Stimulated activated CD8-positive, alpha-beta memory T cell treated with anti-CD3 and anti-CD28 coated beads, Interleukin-15, amount 100 ng/mL, for 24 hours (primary cell): Measurements from ENCODE around the gene CXCR4.
"Not testable (repeated sequence)": the region's sequence is repeated elsewhere in the genome, so short reads cannot be mapped to it uniquely, and the experiment has no call there.

Experiments used
- DNase-seq: peaks from one replicate; pipeline ENCODE4 v3.0.0-alpha.2; 2020; ENCODE audit warnings: low read depth

The CXCR4 gene

DNA sequence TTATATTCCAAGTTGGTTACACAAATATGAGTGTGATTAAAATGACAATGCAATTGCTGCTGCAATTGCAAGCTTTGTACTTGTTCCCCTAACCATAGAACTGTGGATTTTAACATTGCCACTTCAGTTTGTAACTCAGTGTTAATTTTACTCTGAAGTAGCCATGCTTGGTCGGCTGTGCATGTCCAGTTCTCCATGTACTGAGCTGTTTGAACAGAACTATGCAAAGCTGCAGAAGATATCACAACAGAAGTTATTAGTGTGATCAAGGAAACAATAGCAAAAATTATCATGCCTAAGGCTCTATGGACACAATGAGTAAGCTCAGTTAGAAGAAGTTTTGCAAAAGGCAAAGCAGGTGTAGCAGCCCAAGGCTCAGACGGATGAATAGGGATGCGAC, 45.3 kb downstream of the CXCR4 start:
- no peak for DNase-seq

DNA sequence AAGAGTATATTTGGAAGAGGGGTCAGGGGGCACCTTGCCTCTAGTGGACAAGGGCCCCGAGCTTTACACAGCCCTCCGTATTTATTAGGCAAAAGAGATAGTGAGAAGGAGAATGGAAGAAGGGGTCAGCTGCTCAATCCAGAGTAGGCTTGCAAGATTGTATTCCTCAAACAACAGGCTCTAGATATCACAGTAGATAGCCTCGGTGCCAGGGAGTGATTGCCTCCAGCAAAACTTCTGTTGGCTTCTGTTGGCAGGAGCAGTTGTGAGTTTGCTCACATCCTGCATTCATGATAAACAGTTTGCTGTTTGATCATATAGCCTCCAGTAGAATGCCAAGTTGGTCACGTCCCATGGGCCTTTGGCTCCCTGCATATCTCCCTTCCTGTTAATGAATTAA, 46.1 kb downstream of the CXCR4 start:
- not testable (repeated sequence) for DNase-seq

DNA sequence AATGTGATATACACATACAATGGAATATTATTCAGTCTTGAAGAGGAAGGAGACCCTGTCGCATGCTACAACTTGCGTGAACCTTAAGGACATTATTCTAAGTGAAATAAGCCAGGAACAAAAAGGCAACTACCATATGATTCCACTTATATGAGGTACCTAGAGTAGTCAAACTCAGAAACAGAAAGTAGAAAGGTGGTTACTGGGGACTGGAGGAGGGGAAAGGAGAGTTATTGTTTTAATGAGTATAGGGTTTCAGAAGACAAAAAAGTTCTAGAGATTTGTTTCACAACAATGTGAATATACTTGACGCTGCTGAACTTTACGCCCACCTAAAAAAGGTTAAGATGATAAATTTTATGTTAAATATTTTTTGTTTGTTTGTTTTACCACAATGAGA, 47.0 kb downstream of the CXCR4 start:
- no peak for DNase-seq

DNA sequence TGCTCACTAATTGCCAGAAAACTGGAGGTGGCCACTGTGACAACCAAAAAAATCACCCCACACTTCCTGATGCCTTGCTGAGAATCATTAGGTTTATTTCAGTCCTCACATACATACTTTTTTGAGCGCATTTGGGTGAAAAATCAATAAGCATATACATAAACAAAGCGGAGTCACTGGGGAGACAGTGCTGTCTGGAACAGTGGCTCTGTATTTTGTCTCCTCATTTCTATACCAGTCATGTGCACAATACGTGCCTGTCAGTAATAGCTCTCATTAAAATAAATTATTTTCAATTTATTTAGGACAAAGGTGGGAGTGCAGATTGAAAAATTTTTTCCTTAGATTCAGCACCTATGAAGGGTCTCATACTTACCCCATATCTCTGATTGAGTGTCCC, 48.2 kb downstream of the CXCR4 start:
- no peak for DNase-seq

DNA sequence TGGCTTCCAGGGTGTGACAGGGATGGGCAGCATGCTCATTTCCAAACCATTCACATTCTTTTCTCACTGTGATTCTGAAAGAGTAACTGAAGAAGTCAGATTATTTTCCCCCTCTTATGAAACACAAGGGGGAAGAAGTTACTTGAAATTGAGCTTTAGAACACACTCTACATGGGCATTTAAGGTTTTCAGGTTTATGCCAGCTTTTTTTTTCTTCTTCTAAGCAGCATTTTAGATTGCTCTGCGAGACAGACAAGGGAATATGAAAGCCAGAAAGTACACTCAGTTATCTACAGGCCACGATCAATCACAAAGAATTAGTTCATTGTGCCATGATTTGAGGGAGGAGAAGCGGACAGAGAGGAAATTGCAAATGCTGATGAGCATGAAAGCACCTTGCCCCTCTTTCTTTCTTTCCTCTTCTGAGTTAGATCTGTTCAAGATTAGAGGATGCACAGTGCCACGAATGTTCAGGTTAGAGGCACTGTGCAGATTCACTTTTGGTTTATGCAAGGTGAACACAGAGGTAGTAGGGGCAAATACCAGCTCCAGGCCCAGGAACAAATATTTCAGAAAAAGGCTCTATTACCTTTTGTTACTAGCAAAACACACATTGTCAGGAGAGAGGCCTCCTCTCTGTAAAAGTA, 49.2 kb downstream of the CXCR4 start:
- DNase-seq: no peak

DNA sequence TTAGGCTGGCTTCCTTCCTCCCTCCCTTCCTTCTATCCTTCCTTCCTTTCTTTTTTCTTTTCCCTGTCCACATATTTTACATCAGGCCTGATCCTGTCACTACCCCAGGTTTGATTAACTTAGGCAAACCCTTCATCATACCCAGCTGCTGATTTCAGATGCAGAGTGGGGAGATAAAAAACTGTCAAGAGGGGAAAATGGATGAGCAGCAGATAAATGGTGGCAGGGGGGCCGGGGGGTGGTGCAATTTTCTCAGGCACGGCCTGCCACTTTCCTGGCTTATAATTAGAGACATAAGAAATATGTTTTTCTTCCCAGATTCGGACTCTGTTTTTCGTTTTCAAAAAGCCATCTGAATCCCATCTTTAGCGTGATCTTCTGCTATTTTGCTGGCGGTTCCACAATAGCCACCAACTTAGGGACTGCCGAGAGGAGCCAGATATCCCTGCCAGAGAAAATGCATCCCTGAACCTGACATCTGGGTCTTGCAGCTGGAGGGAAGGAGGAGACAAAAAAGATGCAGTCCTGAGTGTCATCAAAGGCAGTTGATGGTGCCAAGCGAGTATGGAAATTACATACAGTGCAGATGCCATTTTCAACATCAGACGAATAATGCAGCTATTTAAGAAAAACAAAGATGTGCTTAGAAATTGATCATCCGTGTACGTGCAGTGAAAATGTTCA, 49.9 kb downstream of the CXCR4 start:
- DNase-seq: no peak

DNA sequence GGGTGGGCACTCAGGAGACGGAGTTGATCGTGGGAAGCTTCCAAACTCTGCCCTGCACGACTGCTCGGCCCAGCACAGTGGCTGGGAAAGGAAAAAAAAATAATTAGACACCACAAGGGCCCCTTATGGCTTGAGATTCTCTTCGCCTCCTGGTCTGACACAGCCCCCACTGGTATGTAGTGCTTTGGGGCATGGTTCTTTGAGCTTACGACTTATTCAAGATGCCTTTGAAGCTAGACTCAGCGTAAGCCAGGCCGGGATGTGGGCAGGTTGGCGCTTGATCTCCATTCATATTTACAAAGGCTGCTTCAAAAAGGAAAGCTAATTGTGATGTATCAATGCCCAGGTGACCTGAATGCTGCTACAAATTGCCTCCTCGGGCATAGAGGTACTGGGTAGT, 50.5 kb downstream of the CXCR4 start:
- no peak for DNase-seq

DNA sequence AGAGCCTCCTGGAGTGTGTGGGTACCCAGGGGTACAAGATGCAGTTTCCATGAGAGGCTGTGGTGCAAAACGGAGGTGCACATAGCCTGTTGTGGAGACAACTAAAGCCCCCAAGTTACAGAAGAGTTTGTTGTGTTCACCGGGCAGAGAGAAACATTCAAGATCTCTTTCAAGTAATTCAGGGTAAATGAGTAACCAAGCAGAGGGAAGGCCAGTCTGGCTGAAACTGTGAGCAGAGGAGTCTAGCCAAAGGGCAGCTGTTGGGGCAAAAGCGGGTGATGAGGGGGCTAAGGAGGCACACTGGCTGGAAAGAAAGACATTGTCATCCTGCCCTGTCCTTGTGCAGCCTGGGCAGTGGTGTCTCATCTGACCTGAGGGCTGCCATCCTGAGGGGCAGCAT, 52.0 kb downstream of the CXCR4 start:
- no peak for DNase-seq

DNA sequence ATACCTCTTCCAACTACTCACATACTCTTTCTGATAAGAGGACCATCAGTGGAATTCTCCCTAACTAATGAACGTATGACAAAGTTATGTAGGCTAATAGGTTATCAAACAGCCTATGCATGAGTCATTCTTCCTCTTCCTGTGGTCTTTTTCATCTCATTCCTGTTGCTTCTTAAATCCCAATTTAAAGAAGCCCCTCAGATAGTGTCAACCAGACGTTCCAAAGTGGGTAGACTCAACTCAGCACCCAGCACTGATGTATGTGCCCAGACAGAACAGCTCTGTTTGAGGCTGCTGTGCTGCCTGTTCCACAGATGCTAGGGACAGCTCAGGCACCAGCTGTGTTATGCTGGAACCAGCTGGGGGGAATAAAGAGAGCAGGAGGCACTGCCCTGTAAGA, 52.6 kb downstream of the CXCR4 start:
- DNase-seq: no peak
